ENCODE results near the gene ZCCHC2. TPM values are rescaled to one million over a fixed set of nuclear protein-coding genes. Genes with fewer than 3 reads are reported as not detected.

The ZCCHC2 gene
- total and polyA plus RNA-seq, 2 of the 13 experiments (the other 11 are each of a cell fraction or from before 2014, with no cell fraction given) = 62.5 to 76.1 TPM

GRCh38 chr18:62607302-62607701 lies 84.5 kb downstream of the ZCCHC2 start (continued):
- TF ChIP-seq, protein P1, sequence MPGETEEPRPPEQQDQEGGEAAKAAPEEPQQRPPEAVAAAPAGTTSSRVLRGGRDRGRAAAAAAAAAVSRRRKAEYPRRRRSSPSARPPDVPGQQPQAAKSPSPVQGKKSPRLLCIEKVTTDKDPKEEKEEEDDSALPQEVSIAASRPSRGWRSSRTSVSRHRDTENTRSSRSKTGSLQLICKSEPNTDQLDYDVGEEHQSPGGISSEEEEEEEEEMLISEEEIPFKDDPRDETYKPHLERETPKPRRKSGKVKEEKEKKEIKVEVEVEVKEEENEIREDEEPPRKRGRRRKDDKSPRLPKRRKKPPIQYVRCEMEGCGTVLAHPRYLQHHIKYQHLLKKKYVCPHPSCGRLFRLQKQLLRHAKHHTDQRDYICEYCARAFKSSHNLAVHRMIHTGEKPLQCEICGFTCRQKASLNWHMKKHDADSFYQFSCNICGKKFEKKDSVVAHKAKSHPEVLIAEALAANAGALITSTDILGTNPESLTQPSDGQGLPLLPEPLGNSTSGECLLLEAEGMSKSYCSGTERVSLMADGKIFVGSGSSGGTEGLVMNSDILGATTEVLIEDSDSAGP (CRISPR knock-in tag; IDR thresholded peaks at IDR 0.05; ENCODE audit: borderline replicate concordance) = no peak; the same call in 1 of the 2 replicates
- TF ChIP-seq ZNF251 (CRISPR knock-in tag; IDR thresholded peaks at IDR 0.05) (no peak), TFE3 (CRISPR knock-in tag; IDR thresholded peaks at IDR 0.05) (no peak), ZNF281 (CRISPR knock-in tag; IDR thresholded peaks at IDR 0.05; ENCODE audit: borderline replicate concordance) (peak; percentile 18; the same call in 1 of the 2 replicates), PPARG (CRISPR knock-in tag; conservative IDR thresholded peaks at IDR 0.05) (0 out of 2 replicates have a peak, but pooled peaks have one; percentile 20), KAT8 (CRISPR knock-in tag; IDR thresholded peaks at IDR 0.05) (0 out of 2 replicates have a peak, but pooled peaks have one; percentile 35), ATF2 (CRISPR knock-in tag; IDR thresholded peaks at IDR 0.05) (no peak), HHEX (CRISPR knock-in tag; IDR thresholded peaks at IDR 0.05) (0 out of 2 replicates have a peak, but pooled peaks have one; percentile 24), NR2F1 (CRISPR knock-in tag; IDR thresholded peaks at IDR 0.05) (peak; percentile 78 to 84), ZNF552 (CRISPR knock-in tag; IDR thresholded peaks at IDR 0.05; ENCODE audit: borderline replicate concordance) (no peak), HNRNPK (IDR thresholded peaks at IDR 0.05; ENCODE audit: low read depth, low read length, poor library complexity, severe bottlenecking) (no peak), RFXAP (CRISPR knock-in tag; IDR thresholded peaks at IDR 0.05; ENCODE audit: borderline replicate concordance) (no peak), HOXA3 (CRISPR knock-in tag; IDR thresholded peaks at IDR 0.05) (0 out of 2 replicates have a peak, but pooled peaks have one; percentile 24), PAXIP1 (CRISPR knock-in tag; conservative IDR thresholded peaks at IDR 0.05) (peak; percentile 60), ZBTB7A (CRISPR knock-in tag; IDR thresholded peaks at IDR 0.05) (no peak), EHMT2 (IDR thresholded peaks at IDR 0.05; ENCODE audit: borderline replicate concordance, low read depth, low read length) (no peak)
- TF ChIP-seq, protein P2, sequence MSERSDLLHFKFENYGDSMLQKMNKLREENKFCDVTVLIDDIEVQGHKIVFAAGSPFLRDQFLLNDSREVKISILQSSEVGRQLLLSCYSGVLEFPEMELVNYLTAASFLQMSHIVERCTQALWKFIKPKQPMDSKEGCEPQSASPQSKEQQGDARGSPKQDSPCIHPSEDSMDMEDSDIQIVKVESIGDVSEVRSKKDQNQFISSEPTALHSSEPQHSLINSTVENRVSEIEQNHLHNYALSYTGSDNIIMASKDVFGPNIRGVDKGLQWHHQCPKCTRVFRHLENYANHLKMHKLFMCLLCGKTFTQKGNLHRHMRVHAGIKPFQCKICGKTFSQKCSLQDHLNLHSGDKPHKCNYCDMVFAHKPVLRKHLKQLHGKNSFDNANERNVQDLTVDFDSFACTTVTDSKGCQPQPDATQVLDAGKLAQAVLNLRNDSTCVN (CRISPR knock-in tag; IDR thresholded peaks at IDR 0.05; ENCODE audit: borderline replicate concordance) = no peak
